GM12878 (cell line): ENCODE results near the gene ZNF17. TPM values are rescaled to one million over a fixed set of nuclear protein-coding genes. Genes with fewer than 3 reads are reported as not detected.

Experiments used
- BACH1 ChIP-seq: fragments of 450-650 bp; IDR thresholded peaks from 2 replicates; pipeline ENCODE4 v1.6.1; 2017; ENCODE audit warnings: mild to moderate bottlenecking, borderline replicate concordance
- BCL11A ChIP-seq: IDR thresholded peaks from 2 replicates; pipeline ENCODE4 v1.6.1; 2011; ENCODE audit warnings: low read depth, low read length
- CREB1 ChIP-seq: IDR thresholded peaks from 2 replicates; pipeline ENCODE4 v1.6.1; 2012; ENCODE audit warnings: low read depth, mild to moderate bottlenecking, inconsistent platforms
- GABPA ChIP-seq: IDR thresholded peaks from 2 replicates; pipeline ENCODE4 v1.6.1; 2014; ENCODE audit warnings: antibody characterized with exemption, low read depth, mild to moderate bottlenecking, inconsistent platforms
- HDGF ChIP-seq: fragments of 450-650 bp; IDR thresholded peaks from 2 replicates; pipeline ENCODE4 v1.6.1; 2016; ENCODE audit warnings: antibody characterized with exemption
- IKZF2 ChIP-seq, 2 experiments: fragments of 450-650 bp; IDR thresholded peaks; 2 replicates each; pipeline ENCODE4 v1.6.1; 2017; ENCODE audit warnings: mild to moderate bottlenecking in 2 of 2, moderate library complexity in 2 of 2
- NBN ChIP-seq: fragments of 450-650 bp; IDR thresholded peaks from 2 replicates; pipeline ENCODE4 v1.6.1; 2016
- PAX5 ChIP-seq: IDR thresholded peaks from 2 replicates; pipeline ENCODE4 v1.6.1; 2011; ENCODE audit warnings: low read depth, low read length, borderline replicate concordance
- RAD51 ChIP-seq: fragments of 450-650 bp; IDR thresholded peaks from 2 replicates; pipeline ENCODE4 v1.6.1; 2016; ENCODE audit warnings: moderate library complexity, mild to moderate bottlenecking, inconsistent platforms
- RBBP5 ChIP-seq: fragments of 200-600 bp; sonication (generic); conservative IDR thresholded peaks from 2 replicates; pipeline ENCODE4 v1.6.1; 2016
- REST ChIP-seq: IDR thresholded peaks from 2 replicates; pipeline ENCODE4 v1.6.1; 2012; ENCODE audit warnings: mild to moderate bottlenecking, low read depth, low read length
- SIN3A ChIP-seq: IDR thresholded peaks from 2 replicates; pipeline ENCODE4 v1.6.1; 2012; ENCODE audit warnings: low read depth, low read length, improper control_type of control experiment
- SREBF1 ChIP-seq: IDR thresholded peaks from 2 replicates; pipeline ENCODE4 v1.6.1; 2012; ENCODE audit warnings: mild to moderate bottlenecking, low read length
- ZBTB33 ChIP-seq: fragments of 450-650 bp; IDR thresholded peaks from 2 replicates; pipeline ENCODE4 v1.6.1; 2017; ENCODE audit warnings: mild to moderate bottlenecking
- ZBTB40 ChIP-seq: fragments of 450-650 bp; IDR thresholded peaks from 2 replicates; pipeline ENCODE4 v1.6.1; 2016; ENCODE audit warnings: mild to moderate bottlenecking, moderate library complexity, borderline replicate concordance
- polyA plus RNA-seq, 11 experiments: library from polyadenylated mRNA; depleted of rRNA in 4 of 11; unstranded in 6 of 11; stranded (reverse) in 5 of 11; fragments of >200 nt; fragmentation: Nextera tagmentation in 4 of 11; fragmentation: Illumina TruSeq in 1 of 11; extraction: Ambion mirVana in 4 of 11; extraction: Trizol in 1 of 11; gene quantifications; 1 replicate in 1 of 11; 2 replicates in 10 of 11; pipeline versions ENCODE4 v1.2.1 to v1.2.3, GENCODE V29; 2011 to 2016; ENCODE audit warnings: inconsistent platforms in 2 of 11, missing spikeins in 2 of 11, low read depth in 1 of 11
- total RNA-seq, 4 experiments: library from RNA; depleted of rRNA in 3 of 4; stranded (reverse); fragments of >200 nt in 3 of 4; fragmentation: Illumina TruSeq in 1 of 4; extraction: Trizol in 1 of 4; gene quantifications; 2 replicates each; pipeline versions ENCODE4 v1.2.1 to v1.2.3, GENCODE V29; 2013 to 2021
- TF ChIP-seq, protein P1 (sequence below): IDR thresholded peaks from 2 replicates; pipeline ENCODE4 v1.6.1; 2011; ENCODE audit warnings: low read depth, mild to moderate bottlenecking, low read length, moderate library complexity, borderline replicate concordance; ENCODE audit errors: extremely low read depth
- TF ChIP-seq, protein P2 (sequence below): fragments of 450-650 bp; IDR thresholded peaks from 2 replicates; pipeline ENCODE4 v1.6.1; 2016; ENCODE audit warnings: mild to moderate bottlenecking
- TF ChIP-seq, protein P3 (sequence below): fragments of 450-650 bp; IDR thresholded peaks from 2 replicates; pipeline ENCODE4 v1.6.1; 2016; ENCODE audit warnings: mild to moderate bottlenecking

Gene ZNF17
- total and polyA plus RNA-seq, 10 of the 15 experiments (the other 5 are each of a cell fraction or from before 2014, with no cell fraction given), result 4.4 to 11.3 (median 7.8) TPM

DNA sequence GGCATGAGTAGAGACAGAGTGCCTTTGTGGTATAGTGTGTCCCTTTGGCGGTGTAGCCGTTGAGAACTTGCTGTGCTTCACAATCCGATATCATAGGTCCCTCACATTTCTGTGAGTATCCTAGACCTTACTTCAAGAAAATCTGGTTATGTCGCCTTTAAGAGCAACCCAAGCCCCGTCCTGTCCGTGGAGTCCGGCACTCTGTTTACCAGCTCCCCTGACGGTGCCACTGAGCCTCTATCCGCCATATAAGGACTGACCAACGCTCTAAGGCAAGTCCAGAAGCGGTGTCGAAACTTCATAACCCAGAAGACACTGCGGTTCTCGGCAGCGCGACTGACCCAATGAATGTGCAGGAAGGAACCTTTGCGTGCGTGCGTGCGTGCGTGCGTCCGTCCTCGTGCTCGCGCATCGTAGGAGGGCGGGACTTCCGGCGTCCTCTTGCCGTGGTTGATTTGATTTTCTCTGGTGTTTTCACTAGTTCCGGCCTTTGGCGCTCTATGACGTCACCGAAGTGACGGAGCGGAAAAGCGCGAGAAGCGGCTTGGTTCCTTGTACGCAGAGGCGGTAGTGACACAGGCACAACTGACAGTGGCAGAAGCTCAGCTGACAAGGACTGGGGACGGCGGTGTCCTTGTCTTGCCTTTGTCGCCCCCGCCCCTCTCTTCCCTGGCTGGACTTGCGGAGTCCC lies 47.8 kb upstream of the ZNF17 start, which contains the start of the genes TRAPPC2B and ZNF547 (continued):
- 0 out of 2 replicates have a peak, but pooled peaks have one; percentile 23 for TF ChIP-seq REST
- TF ChIP-seq CREB1, result peak; percentile 100
- TF ChIP-seq, protein P1, sequence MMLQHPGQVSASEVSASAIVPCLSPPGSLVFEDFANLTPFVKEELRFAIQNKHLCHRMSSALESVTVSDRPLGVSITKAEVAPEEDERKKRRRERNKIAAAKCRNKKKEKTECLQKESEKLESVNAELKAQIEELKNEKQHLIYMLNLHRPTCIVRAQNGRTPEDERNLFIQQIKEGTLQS, result no peak
- TF ChIP-seq SREBF1, result peak; percentile 74
- TF ChIP-seq HDGF, result peak; percentile 80; the same call in 1 of the 2 replicates
- no peak for TF ChIP-seq BCL11A
- peak; percentile 74; the same call in 1 of the 2 replicates for TF ChIP-seq PAX5
- TF ChIP-seq, protein P2, sequence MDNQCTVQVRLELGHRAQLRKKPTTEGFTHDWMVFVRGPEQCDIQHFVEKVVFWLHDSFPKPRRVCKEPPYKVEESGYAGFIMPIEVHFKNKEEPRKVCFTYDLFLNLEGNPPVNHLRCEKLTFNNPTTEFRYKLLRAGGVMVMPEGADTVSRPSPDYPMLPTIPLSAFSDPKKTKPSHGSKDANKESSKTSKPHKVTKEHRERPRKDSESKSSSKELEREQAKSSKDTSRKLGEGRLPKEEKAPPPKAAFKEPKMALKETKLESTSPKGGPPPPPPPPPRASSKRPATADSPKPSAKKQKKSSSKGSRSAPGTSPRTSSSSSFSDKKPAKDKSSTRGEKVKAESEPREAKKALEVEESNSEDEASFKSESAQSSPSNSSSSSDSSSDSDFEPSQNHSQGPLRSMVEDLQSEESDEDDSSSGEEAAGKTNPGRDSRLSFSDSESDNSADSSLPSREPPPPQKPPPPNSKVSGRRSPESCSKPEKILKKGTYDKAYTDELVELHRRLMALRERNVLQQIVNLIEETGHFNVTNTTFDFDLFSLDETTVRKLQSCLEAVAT, result peak; percentile 97
- peak; percentile 12; the same call in 1 of the 2 replicates for TF ChIP-seq BACH1
- no peak for TF ChIP-seq IKZF2 (IDR thresholded peaks at IDR 0.05)
- peak; percentile 77; the same call in 1 of the 2 replicates for TF ChIP-seq SIN3A
- TF ChIP-seq, protein P3, sequence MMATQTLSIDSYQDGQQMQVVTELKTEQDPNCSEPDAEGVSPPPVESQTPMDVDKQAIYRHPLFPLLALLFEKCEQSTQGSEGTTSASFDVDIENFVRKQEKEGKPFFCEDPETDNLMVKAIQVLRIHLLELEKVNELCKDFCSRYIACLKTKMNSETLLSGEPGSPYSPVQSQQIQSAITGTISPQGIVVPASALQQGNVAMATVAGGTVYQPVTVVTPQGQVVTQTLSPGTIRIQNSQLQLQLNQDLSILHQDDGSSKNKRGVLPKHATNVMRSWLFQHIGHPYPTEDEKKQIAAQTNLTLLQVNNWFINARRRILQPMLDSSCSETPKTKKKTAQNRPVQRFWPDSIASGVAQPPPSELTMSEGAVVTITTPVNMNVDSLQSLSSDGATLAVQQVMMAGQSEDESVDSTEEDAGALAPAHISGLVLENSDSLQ, result peak; percentile 90
- peak; percentile 96 for TF ChIP-seq ZBTB40
- TF ChIP-seq RAD51, result peak; percentile 54
- no peak for TF ChIP-seq RBBP5
- peak; percentile 100 for TF ChIP-seq NBN
- TF ChIP-seq GABPA, result peak; percentile 96
- TF ChIP-seq ZBTB33, result peak; percentile 67; the same call in 1 of the 2 replicates
